HepG2 (cell line): Measurements from ENCODE around the gene EARS2. TPM values are rescaled to one million over a fixed set of nuclear protein-coding genes. Genes with fewer than 3 reads are reported as not detected.

Experiments used
- AGO2 ChIP-seq: fragments of 200-400 bp; formaldehyde crosslinking; optimal IDR thresholded peaks from 2 replicates; pipeline ENCODE3; 2017; ENCODE audit warnings: mild to moderate bottlenecking, low read depth, low read length, moderate library complexity
- EHMT2 ChIP-seq: fragments of 200-600 bp; sonication (generic); IDR thresholded peaks from 2 replicates; pipeline ENCODE4 v1.7.0; 2017; ENCODE audit warnings: antibody characterized with exemption, low read depth, low read length, borderline replicate concordance
- FOXP1 ChIP-seq, 2 experiments: fragments of 450-650 bp in 1 of 2; IDR thresholded peaks; 2 replicates each; pipeline ENCODE4 v1.6.1; 2017 to 2018; ENCODE audit warnings: antibody characterized with exemption in 1 of 2
- GATAD1 ChIP-seq: IDR thresholded peaks from 2 replicates; pipeline ENCODE4 v1.6.1; 2016; ENCODE audit warnings: missing genetic modification reagents, missing compliant biosample characterization
- HMGA1 ChIP-seq: sonication (generic); formaldehyde crosslinking; conservative IDR thresholded peaks from 2 replicates; pipeline ENCODE4 v1.4.0; 2020; ENCODE audit warnings: missing genetic modification reagents
- HMGXB4 ChIP-seq, 2 experiments: sonication (generic) in 1 of 2; formaldehyde crosslinking in 1 of 2; IDR thresholded peaks; 2 replicates each; pipeline versions ENCODE4 v1.4.0 to v1.6.1; 2018 to 2020; ENCODE audit warnings: missing genetic modification reagents in 2 of 2, borderline replicate concordance in 1 of 2, low read depth in 1 of 2, mild to moderate bottlenecking in 1 of 2, missing biosample characterization in 1 of 2
- HOXA5 ChIP-seq: sonication (generic); formaldehyde crosslinking; IDR thresholded peaks from 2 replicates; pipeline ENCODE4 v1.4.0; 2020; ENCODE audit warnings: missing genetic modification reagents
- MAF1 ChIP-seq: sonication (generic); formaldehyde crosslinking; IDR thresholded peaks from 2 replicates; pipeline ENCODE4 v1.5.0; 2020; ENCODE audit warnings: missing genetic modification reagents, borderline replicate concordance
- MED1 ChIP-seq: sonication (generic); formaldehyde crosslinking; IDR thresholded peaks from 2 replicates; pipeline ENCODE4 v1.4.0; 2020; ENCODE audit warnings: missing genetic modification reagents
- MLX ChIP-seq: IDR thresholded peaks from 2 replicates; pipeline ENCODE4 v1.6.1; 2016
- NFE2 ChIP-seq: sonication (generic); formaldehyde crosslinking; IDR thresholded peaks from 2 replicates; pipeline ENCODE4 v1.4.0; 2020; ENCODE audit warnings: missing genetic modification reagents
- PAWR ChIP-seq: sonication (generic); formaldehyde crosslinking; IDR thresholded peaks from 2 replicates; pipeline ENCODE4 v1.4.0; 2020; ENCODE audit warnings: missing genetic modification reagents, mild to moderate bottlenecking, borderline replicate concordance
- POLR2AphosphoS5 ChIP-seq: IDR thresholded peaks from 2 replicates; pipeline ENCODE4 v1.6.1; 2012; ENCODE audit warnings: low read depth, low read length
- RNF219 ChIP-seq: sonication (generic); formaldehyde crosslinking; IDR thresholded peaks from 2 replicates; pipeline ENCODE4 v1.5.0; 2020; ENCODE audit warnings: mild to moderate bottlenecking, missing genetic modification reagents
- SAP130 ChIP-seq: IDR thresholded peaks from 2 replicates; pipeline ENCODE4 v1.6.1; 2016; ENCODE audit warnings: low read depth
- STAG1 ChIP-seq: sonication (generic); formaldehyde crosslinking; IDR thresholded peaks from 2 replicates; pipeline ENCODE4 v1.4.0; 2020; ENCODE audit warnings: missing genetic modification reagents
- XRCC5 ChIP-seq: fragments of 200-400 bp; formaldehyde crosslinking; optimal IDR thresholded peaks from 2 replicates; pipeline ENCODE3; 2017; ENCODE audit warnings: mild to moderate bottlenecking, low read length
- ZNF224 ChIP-seq: sonication (generic); formaldehyde crosslinking; IDR thresholded peaks from 2 replicates; pipeline ENCODE4 v1.5.0; 2020; ENCODE audit warnings: mild to moderate bottlenecking, missing genetic modification reagents
- ZNF263 ChIP-seq: sonication (generic); formaldehyde crosslinking; IDR thresholded peaks from 2 replicates; pipeline ENCODE4 v1.4.0; 2020; ENCODE audit warnings: missing genetic modification reagents
- ZNF264 ChIP-seq: sonication (generic); formaldehyde crosslinking; IDR thresholded peaks from 2 replicates; pipeline ENCODE4 v1.4.0; 2020; ENCODE audit warnings: missing genetic modification reagents
- ZNF430 ChIP-seq: sonication (generic); formaldehyde crosslinking; IDR thresholded peaks from 2 replicates; pipeline ENCODE4 v1.9.0; 2021; ENCODE audit warnings: mild to moderate bottlenecking, missing genetic modification reagents
- ZNF672 ChIP-seq: sonication (generic); formaldehyde crosslinking; IDR thresholded peaks from 2 replicates; pipeline ENCODE4 v1.8.1; 2022; ENCODE audit warnings: missing genetic modification reagents
- ZNF678 ChIP-seq: sonication (generic); formaldehyde crosslinking; IDR thresholded peaks from 2 replicates; pipeline ENCODE4 v1.4.0; 2020; ENCODE audit warnings: mild to moderate bottlenecking, missing genetic modification reagents
- ZNF703 ChIP-seq: sonication (generic); formaldehyde crosslinking; IDR thresholded peaks from 2 replicates; pipeline ENCODE4 v1.5.1; 2020; ENCODE audit warnings: missing genetic modification reagents, mild to moderate bottlenecking, moderate library complexity, borderline replicate concordance
- ZNF792 ChIP-seq: IDR thresholded peaks from 2 replicates; pipeline ENCODE4 v1.6.1; 2016
- ZSCAN31 ChIP-seq: sonication (generic); formaldehyde crosslinking; IDR thresholded peaks from 2 replicates; pipeline ENCODE4 v1.5.0; 2020; ENCODE audit warnings: low read depth, mild to moderate bottlenecking, missing genetic modification reagents
- ZSCAN5A ChIP-seq: sonication (generic); formaldehyde crosslinking; IDR thresholded peaks from 2 replicates; pipeline ENCODE4 v1.8.0; 2022; ENCODE audit warnings: mild to moderate bottlenecking, missing genetic modification reagents, borderline replicate concordance
- polyA plus RNA-seq, 8 experiments: library from polyadenylated mRNA; depleted of rRNA in 3 of 8; stranded (reverse) in 7 of 8; unstranded in 1 of 8; fragments of >200 nt; fragmentation: Illumina TruSeq in 4 of 8; extraction: Trizol in 4 of 8; gene quantifications; 2 replicates each; pipeline versions ENCODE4 v1.2.1 to v1.2.3, GENCODE V29; 2011 to 2016; ENCODE audit warnings: low read depth in 4 of 8, missing spikeins in 1 of 8, mixed read lengths in 1 of 8; ENCODE audit not compliant: insufficient read depth in 1 of 8
- total RNA-seq, 5 experiments: library from RNA; depleted of rRNA; stranded (reverse); fragments of >200 nt; fragmentation: Illumina TruSeq; extraction: Trizol; gene quantifications; 2 replicates each; pipeline ENCODE4 v1.2.3, GENCODE V29; 2016; ENCODE audit warnings: low read depth in 1 of 5

Gene EARS2
- total and polyA plus RNA-seq, 2 of the 13 experiments (the other 11 are each of a cell fraction or from before 2014, with no cell fraction given): 49.4 to 80.4 TPM

- TF ChIP-seq ZNF263 (CRISPR knock-in tag) (no peak), MLX (CRISPR knock-in tag) (no peak), STAG1 (CRISPR knock-in tag) (peak; percentile 66), GATAD1 (CRISPR knock-in tag) (peak; percentile 55), ZSCAN5A (CRISPR knock-in tag) (peak; percentile 38; the same call in 1 of the 2 replicates), ZNF430 (CRISPR knock-in tag) (no peak), MAF1 (CRISPR knock-in tag) (no peak), ZNF264 (CRISPR knock-in tag) (peak; percentile 39; the same call in 1 of the 2 replicates), HMGXB4 (CRISPR knock-in tag; IDR thresholded peaks at IDR 0.05; ENCODE audit: borderline replicate concordance in 1 of 2, low read depth in 1 of 2) (peak in 1 of 2 experiments; percentile 81; a peak in 1 of 4 replicates), ZNF672 (CRISPR knock-in tag) (no peak), NFE2 (CRISPR knock-in tag) (peak; percentile 35; the same call in 1 of the 2 replicates), EHMT2 (no peak), ZNF703 (no peak), RNF219 (CRISPR knock-in tag) (no peak), ZSCAN31 (peak; percentile 100), ZNF224 (CRISPR knock-in tag) (no peak), XRCC5 (peak; percentile 37), SAP130 (CRISPR knock-in tag) (peak; percentile 63), POLR2AphosphoS5 (no peak), HOXA5 (CRISPR knock-in tag) (no peak), PAWR (CRISPR knock-in tag) (no peak), FOXP1 (IDR thresholded peaks at IDR 0.05) (no peak), FOXP1 (CRISPR knock-in tag; IDR thresholded peaks at IDR 0.05) (no peak), MED1 (CRISPR knock-in tag) (no peak), HMGA1 (no peak), ZNF792 (CRISPR knock-in tag) (no peak), ZNF678 (no peak), AGO2 (no peak)
Measured at GRCh38 chr16:23597003-23597756, 40.0 kb upstream of the EARS2 start (continued).
